GM18951 (cell line): ENCODE data around the gene SRF.

ENCODE experiments used
- POLR2A ChIP-seq: IDR thresholded peaks from 4 replicates; pipeline ENCODE4 v1.6.1; 2011; ENCODE audit warnings: mild to moderate bottlenecking; ENCODE audit not compliant: insufficient read length, insufficient read depth; ENCODE audit errors: extremely low read depth
- in situ Hi-C: fragments of 300-500 bp; cut with MboI; formaldehyde crosslinking; loops from one replicate; pipeline ENCODE4 v1.12.0; 2022; ENCODE audit warnings: low sequenced_read_pairs, mixed read lengths, inconsistent platforms; ENCODE audit not compliant: unreplicated experiment

SRF gene

DNA sequence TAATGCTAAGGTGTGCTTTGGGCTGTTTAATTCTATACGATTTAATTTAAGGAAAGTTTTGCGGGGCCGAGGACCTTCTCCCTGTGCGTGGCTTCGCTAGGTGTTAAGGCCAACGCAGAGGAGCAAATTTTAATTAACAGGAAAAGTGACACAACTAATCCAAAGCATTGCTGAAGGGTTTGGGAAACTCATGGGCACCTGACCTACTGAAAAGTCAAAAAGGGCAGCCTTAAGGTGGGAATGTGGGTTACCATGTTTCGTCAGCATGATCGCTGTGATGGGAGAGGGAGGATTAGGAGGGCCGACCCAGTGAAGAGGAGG lies 10.5 kb downstream of the SRF start:
- in situ Hi-C loops = no loop called here
- no peak for TF ChIP-seq POLR2A

DNA sequence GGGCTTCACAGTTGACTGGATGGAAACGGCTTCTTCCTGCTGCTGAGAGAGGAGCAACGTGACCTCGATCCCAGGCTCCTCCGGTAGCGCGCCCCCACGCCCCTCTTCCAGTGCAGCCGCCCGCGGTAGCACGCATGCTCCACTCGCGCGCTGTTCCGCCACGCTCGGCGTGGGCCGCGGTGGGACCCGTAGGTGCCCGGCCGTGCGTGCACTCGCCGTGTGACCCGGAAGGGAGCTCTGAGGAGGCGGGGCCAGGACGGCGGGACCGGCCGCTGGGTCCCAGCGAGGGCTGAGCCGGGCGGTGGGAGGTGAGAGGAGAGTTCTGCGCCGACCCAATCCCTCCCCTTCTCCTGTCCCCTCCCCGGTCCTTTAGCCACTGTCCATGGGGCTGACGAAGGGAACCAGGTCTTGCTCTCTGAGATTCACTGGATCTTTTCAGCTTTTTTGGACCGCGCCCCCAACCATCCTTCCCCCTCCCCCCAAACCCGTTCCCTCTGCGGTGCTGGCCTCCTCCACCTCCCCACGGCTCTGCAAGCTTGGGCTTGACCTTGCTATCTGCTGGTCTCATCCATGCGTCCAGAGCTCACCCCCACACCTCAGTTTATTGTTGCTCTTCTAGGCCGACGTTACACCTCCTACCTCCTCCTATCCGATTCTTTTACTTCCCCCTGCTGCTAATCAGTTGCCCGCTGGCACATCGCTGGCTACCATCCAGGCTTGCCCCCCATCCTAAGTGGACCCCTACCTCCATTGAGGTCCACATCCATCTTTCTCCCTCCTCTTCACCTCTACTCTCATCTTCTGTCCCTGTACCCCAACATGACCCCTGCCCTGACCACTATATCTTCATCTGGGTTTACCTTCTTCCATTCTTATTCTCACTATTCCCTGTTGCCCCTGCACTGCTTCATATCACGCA lies 11.1 kb downstream of the SRF start, which contains the start of gene CUL9:
TSS of gene CUL9 (plus strand) at position 255 of the 919 bp plus-strand sequence. CDS start 2,115 bp downstream, outside the sequence.
- in situ Hi-C loops = no loop called here
- TF ChIP-seq POLR2A = peak; percentile 88

DNA sequence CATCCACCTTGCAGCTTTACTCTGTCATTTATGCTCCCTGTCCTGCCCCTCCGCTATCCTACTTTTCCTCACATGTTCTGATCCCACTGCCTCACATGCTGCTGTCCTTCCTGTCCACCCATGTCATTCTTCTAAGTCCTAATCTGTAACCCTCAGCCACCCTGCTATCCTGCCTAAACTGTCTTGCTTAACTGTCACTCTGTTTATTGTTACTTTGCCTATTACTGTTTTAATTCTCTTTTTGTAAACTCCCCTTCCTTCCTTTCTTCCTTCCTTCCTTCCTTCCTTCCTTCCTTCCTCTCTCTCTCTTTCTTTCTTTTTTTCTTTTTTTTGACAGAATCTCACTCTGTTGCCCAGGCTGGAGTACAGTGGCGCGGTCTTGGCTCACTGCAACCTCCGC lies 12.4 kb downstream of the SRF start:
- TF ChIP-seq POLR2A = no peak
- in situ Hi-C loops = no loop called here

- in situ Hi-C loops = no loop called here
- no peak for TF ChIP-seq POLR2A
Observed at GRCh38 chr6:43184268-43184985, 13.4 kb downstream of the SRF start.

DNA sequence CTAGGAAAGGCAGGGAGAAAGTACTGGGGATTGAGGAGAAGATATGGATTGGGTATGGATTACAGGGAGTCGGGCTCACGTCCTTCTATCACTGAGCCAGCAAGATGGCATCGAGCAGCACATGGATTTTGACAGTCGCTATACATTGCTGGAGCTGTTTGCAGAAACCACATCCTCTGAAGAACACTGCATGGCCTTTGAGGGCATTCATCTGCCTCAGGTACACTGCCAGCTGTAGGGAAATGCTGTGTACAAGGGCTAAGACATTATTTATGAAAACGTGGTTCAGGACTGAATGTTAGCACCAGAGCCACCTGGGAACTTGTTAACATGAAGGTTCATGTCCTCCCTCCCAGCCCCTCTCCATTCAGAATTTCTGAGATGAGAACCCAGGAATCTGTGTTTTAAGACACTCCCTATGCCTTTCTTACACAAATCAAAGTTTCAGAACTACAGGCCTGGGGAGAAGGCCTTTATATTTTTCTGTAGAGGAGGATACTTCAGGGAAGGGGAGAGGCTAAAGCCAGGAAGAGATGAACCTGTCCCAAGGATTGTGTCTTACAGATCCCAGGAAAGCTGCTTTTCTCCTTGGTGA lies 14.4 kb downstream of the SRF start:
- in situ Hi-C loops = no loop called here

GRCh38 chr6:43186019-43186418 lies 14.9 kb downstream of the SRF start:
- TF ChIP-seq POLR2A = no peak
- in situ Hi-C loops = no loop called here

More for the DNA sequence above, 14.4 kb downstream of the SRF start:
- TF ChIP-seq POLR2A = no peak

- TF ChIP-seq POLR2A = no peak
Observed at GRCh38 chr6:43186706-43187105, 15.6 kb downstream of the SRF start.

GRCh38 chr6:43187821-43188220 lies 16.8 kb downstream of the SRF start:
- no peak for TF ChIP-seq POLR2A

More at GRCh38 chr6:43186706-43187105, 15.6 kb downstream of the SRF start:
- in situ Hi-C loops = no loop called here

DNA sequence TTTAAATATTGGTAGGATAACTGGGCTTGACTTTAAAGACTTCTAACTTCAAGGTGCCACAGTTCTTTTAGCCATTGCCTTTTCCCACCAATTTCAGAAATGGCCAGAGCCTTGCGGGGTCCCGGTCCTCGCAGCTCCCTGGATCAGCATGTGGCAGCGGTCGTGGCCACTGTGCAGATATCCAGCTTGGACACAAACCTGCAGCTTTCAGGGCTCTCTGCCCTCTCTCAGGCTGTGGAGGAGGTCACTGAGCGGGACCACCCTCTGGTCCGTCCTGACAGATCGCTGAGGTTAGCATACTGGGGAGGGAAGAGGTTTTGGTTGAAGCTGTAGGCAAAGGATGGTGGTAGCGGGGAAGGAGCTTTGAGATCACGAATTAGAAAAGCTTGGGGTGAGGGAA lies 17.4 kb downstream of the SRF start:
- in situ Hi-C loops = no loop called here
- no peak for TF ChIP-seq POLR2A

More at GRCh38 chr6:43187821-43188220, 16.8 kb downstream of the SRF start:
- in situ Hi-C loops = no loop called here

GRCh38 chr6:43189776-43190304 lies 18.8 kb downstream of the SRF start:
- TF ChIP-seq POLR2A = no peak
- in situ Hi-C loops = no loop called here

GRCh38 chr6:43192911-43193310 lies 21.8 kb downstream of the SRF start:
- in situ Hi-C loops = no loop called here
- no peak for TF ChIP-seq POLR2A

GRCh38 chr6:43193929-43194328 lies 22.9 kb downstream of the SRF start:
- in situ Hi-C loops = no loop called here
- no peak for TF ChIP-seq POLR2A

DNA sequence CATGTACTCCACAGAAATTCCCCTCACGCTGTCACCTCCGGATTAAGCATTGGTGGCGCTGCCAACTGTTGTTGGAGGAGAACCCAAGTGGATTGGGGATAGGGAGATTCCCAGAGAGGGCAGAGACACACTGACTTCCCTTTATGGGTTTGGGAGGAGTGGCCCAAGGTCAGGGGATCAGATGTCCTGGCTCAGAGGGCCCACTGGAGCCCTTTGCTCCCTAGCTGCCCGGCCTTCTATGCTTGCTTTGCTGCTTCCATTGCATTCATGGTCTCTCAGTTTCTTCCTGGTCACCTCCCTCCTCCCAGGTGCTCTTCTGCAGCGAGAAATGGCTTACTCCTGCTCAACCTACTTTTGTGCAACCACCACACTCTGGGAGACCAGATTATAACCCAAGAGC lies 25.3 kb downstream of the SRF start:
- in situ Hi-C loops = no loop called here
- no peak for TF ChIP-seq POLR2A

- in situ Hi-C loops = no loop called here
- no peak for TF ChIP-seq POLR2A
Observed at GRCh38 chr6:43199912-43200311, 28.8 kb downstream of the SRF start.

- in situ Hi-C loops = no loop called here
- no peak for TF ChIP-seq POLR2A
Observed at GRCh38 chr6:43200541-43200940, 29.5 kb downstream of the SRF start.
